C4-2B (cell line): ENCODE data around the gene HIRA.

Source experiments
- CTCF ChIP-seq: fragments of 450-650 bp; conservative IDR thresholded peaks from 2 replicates; pipeline ENCODE4 v1.5.1; 2017; ENCODE audit warnings: mild to moderate bottlenecking
- ZFX ChIP-seq: fragments of 450-650 bp; IDR thresholded peaks from 2 replicates; pipeline ENCODE4 v1.6.1; 2017

GRCh38 chr22:19352766-19353165, 78.8 kb downstream of the HIRA start:
- no peak for TF ChIP-seq CTCF
- TF ChIP-seq ZFX = no peak
